ENCODE data around the gene NUF2. TPM values are rescaled to one million over a fixed set of nuclear protein-coding genes. Genes with fewer than 3 reads are reported as not detected.

NUF2 gene
- polyA plus RNA-seq, 2 of the 4 experiments (the other 2 are of a cell fraction): 28.5 to 38.5 TPM

DNA sequence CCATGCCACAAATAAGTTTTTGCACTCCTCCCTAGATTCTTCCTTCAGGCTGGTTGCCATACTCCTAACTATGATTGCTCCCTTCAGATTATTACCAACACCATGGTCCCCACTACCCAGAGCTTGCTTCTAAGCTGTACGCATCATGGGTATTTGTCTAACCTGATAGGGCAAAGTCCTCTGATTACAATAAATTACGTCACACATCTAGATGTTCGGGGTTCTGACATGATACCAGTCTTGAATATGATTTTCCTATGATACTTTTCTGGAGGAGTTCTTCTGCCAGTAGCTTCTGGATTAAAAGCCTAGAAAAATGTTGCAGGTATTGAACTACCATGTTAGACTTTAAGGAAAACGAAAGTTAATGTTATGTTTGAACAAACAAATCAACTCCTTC lies 67.2 kb downstream of the NUF2 start (continued):
- TF ChIP-seq, protein P1, sequence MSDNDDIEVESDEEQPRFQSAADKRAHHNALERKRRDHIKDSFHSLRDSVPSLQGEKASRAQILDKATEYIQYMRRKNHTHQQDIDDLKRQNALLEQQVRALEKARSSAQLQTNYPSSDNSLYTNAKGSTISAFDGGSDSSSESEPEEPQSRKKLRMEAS (IDR thresholded peaks at IDR 0.05): no peak
- TF ChIP-seq, protein P2, sequence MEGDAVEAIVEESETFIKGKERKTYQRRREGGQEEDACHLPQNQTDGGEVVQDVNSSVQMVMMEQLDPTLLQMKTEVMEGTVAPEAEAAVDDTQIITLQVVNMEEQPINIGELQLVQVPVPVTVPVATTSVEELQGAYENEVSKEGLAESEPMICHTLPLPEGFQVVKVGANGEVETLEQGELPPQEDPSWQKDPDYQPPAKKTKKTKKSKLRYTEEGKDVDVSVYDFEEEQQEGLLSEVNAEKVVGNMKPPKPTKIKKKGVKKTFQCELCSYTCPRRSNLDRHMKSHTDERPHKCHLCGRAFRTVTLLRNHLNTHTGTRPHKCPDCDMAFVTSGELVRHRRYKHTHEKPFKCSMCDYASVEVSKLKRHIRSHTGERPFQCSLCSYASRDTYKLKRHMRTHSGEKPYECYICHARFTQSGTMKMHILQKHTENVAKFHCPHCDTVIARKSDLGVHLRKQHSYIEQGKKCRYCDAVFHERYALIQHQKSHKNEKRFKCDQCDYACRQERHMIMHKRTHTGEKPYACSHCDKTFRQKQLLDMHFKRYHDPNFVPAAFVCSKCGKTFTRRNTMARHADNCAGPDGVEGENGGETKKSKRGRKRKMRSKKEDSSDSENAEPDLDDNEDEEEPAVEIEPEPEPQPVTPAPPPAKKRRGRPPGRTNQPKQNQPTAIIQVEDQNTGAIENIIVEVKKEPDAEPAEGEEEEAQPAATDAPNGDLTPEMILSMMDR (IDR thresholded peaks at IDR 0.05): no peak
- TF ChIP-seq HDAC2 (IDR thresholded peaks at IDR 0.05) (no peak), NFE2L2 (conservative IDR thresholded peaks at IDR 0.05; ENCODE audit: low read length) (no peak), SREBF2 (IDR thresholded peaks at IDR 0.05) (no peak)

DNA sequence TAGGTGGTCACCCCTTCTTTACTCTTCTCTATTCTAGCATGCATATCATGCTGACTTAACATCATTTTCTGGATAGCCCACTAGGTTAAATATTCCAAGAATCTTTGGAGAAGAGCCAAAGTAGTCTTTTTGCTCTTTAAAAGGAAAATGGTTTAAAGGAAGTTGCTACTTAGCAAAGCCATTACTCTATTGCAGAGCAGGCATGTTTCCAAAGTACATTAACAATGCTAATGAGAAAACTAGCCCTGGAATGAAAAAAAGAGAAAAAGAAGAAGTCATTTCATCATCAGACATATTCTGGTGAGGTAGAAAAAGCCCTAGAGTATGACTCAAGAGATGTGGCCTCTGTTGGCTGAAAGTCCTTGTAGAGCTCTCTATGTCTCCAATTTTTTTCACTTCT lies 74.0 kb downstream of the NUF2 start:
- ATAC-seq (no peak), FAIRE-seq (no peak), DNase-seq (ENCODE audit: low read depth in 1 of 2, low spot score in 1 of 2) (no peak)
- Histone ChIP-seq H3K9me3 (no peaks in the 10 kb centered on the region), H3K27ac (no peak overlapping the region), H3K4me1 (no peaks in the 10 kb centered on the region), H3K4me2 (no peak overlapping the region), H3K4me3 (no peak overlapping the region)
- ChIA-PET POLR2A (no interaction called here), CTCF (interaction anchor here (1.2 to 1.5 kb wide), 2 partner anchors 12 to 15 kb away, joined by 3 to 4 read pairs; no protein-coding TSS in a partner anchor)
- TF ChIP-seq NR3C1 (IDR thresholded peaks at IDR 0.05) (no peak), TP53 (CRISPR knock-in tag; IDR thresholded peaks at IDR 0.05) (no peak), ZNF302 (CRISPR knock-in tag; IDR thresholded peaks at IDR 0.05) (no peak)
- TF ChIP-seq, protein P3, sequence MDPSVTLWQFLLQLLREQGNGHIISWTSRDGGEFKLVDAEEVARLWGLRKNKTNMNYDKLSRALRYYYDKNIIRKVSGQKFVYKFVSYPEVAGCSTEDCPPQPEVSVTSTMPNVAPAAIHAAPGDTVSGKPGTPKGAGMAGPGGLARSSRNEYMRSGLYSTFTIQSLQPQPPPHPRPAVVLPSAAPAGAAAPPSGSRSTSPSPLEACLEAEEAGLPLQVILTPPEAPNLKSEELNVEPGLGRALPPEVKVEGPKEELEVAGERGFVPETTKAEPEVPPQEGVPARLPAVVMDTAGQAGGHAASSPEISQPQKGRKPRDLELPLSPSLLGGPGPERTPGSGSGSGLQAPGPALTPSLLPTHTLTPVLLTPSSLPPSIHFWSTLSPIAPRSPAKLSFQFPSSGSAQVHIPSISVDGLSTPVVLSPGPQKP (IDR thresholded peaks at IDR 0.05; ENCODE audit: low read depth, low read length): no peak
- TF ChIP-seq, protein P4, sequence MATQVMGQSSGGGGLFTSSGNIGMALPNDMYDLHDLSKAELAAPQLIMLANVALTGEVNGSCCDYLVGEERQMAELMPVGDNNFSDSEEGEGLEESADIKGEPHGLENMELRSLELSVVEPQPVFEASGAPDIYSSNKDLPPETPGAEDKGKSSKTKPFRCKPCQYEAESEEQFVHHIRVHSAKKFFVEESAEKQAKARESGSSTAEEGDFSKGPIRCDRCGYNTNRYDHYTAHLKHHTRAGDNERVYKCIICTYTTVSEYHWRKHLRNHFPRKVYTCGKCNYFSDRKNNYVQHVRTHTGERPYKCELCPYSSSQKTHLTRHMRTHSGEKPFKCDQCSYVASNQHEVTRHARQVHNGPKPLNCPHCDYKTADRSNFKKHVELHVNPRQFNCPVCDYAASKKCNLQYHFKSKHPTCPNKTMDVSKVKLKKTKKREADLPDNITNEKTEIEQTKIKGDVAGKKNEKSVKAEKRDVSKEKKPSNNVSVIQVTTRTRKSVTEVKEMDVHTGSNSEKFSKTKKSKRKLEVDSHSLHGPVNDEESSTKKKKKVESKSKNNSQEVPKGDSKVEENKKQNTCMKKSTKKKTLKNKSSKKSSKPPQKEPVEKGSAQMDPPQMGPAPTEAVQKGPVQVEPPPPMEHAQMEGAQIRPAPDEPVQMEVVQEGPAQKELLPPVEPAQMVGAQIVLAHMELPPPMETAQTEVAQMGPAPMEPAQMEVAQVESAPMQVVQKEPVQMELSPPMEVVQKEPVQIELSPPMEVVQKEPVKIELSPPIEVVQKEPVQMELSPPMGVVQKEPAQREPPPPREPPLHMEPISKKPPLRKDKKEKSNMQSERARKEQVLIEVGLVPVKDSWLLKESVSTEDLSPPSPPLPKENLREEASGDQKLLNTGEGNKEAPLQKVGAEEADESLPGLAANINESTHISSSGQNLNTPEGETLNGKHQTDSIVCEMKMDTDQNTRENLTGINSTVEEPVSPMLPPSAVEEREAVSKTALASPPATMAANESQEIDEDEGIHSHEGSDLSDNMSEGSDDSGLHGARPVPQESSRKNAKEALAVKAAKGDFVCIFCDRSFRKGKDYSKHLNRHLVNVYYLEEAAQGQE (IDR thresholded peaks at IDR 0.05): no peak

DNA sequence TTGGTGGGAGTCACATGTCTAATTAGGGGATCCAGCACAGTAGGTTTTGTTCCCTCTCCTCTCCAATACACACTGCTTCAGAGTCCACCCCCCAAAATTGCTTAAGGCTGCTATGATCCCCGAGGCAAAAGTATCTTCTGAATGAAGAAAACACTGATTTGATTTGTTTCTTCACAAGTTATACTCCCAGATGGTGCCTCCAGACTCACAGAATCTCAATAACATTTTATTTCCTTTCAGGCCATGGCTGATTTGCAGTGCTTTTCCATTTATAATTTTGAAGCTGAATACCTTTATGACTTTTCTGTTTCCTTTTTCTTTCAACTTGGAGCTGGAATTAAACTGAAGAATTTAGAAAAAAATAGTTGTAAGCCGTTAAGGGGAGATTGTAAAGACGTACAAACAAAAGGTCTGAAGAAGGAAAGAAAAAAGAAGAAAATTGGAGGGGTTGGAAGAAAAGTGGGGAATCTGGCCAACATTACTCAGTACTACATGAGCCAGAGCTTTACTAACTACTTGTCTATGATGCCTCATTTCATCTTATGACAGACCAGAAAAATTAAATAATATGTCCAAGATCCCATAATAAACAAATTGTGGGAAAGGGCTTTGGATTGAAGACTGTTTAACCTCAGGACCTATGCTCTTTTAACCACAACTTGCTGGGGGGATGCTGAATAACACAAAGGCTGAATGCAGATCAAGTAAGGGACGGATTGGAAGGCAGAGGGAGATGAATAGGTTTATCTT lies 75.9 kb downstream of the NUF2 start:
- H3K27ac ChIP-seq: no peak overlapping the region
- POLR2A ChIA-PET: no interaction called here
- CTCF ChIA-PET: interaction anchor here (1.5 kb wide), 1 partner anchor 39 kb away, joined by 5 read pairs; no protein-coding TSS in a partner anchor
- no peak for FAIRE-seq
- H3K4me2 ChIP-seq: no peak overlapping the region
- no peak for DNase-seq (ENCODE audit: low read depth in 1 of 2, low spot score in 1 of 2)
- no peak overlapping the region for H3K4me3 ChIP-seq
- 6% methylated on average over 4 of the region's 4 CpGs for WGBS (ENCODE audit: missing lambda C conversion rate)
- H3K4me1 ChIP-seq: no peaks in the 10 kb centered on the region
- ATAC-seq: no peak
- H3K9me3 ChIP-seq: no peaks in the 10 kb centered on the region
- TF ChIP-seq ZNF302 (CRISPR knock-in tag; IDR thresholded peaks at IDR 0.05): no peak
- TF ChIP-seq, protein P5, sequence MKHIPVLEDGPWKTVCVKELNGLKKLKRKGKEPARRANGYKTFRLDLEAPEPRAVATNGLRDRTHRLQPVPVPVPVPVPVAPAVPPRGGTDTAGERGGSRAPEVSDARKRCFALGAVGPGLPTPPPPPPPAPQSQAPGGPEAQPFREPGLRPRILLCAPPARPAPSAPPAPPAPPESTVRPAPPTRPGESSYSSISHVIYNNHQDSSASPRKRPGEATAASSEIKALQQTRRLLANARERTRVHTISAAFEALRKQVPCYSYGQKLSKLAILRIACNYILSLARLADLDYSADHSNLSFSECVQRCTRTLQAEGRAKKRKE (CRISPR knock-in tag; IDR thresholded peaks at IDR 0.05; ENCODE audit: low read depth): no peak
- TF ChIP-seq ZSCAN20 (CRISPR knock-in tag; IDR thresholded peaks at IDR 0.05): no peak
- TF ChIP-seq, protein P6, sequence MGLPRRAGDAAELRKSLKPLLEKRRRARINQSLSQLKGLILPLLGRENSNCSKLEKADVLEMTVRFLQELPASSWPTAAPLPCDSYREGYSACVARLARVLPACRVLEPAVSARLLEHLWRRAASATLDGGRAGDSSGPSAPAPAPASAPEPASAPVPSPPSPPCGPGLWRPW (IDR thresholded peaks at IDR 0.05): no peak
- TF ChIP-seq CHD2 (IDR thresholded peaks at IDR 0.05; ENCODE audit: low read length, partially characterized antibody): no peak
- no peak for TF ChIP-seq ZC3H11A (IDR thresholded peaks at IDR 0.05)
- TF ChIP-seq TP53 (CRISPR knock-in tag; IDR thresholded peaks at IDR 0.05): no peak
- no peak for TF ChIP-seq HEYL (CRISPR knock-in tag; IDR thresholded peaks at IDR 0.05)
- TF ChIP-seq, protein P7, sequence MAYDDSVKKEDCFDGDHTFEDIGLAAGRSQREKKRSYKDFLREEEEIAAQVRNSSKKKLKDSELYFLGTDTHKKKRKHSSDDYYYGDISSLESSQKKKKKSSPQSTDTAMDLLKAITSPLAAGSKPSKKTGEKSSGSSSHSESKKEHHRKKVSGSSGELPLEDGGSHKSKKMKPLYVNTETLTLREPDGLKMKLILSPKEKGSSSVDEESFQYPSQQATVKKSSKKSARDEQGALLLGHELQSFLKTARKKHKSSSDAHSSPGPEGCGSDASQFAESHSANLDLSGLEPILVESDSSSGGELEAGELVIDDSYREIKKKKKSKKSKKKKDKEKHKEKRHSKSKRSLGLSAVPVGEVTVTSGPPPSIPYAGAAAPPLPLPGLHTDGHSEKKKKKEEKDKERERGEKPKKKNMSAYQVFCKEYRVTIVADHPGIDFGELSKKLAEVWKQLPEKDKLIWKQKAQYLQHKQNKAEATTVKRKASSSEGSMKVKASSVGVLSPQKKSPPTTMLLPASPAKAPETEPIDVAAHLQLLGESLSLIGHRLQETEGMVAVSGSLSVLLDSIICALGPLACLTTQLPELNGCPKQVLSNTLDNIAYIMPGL (CRISPR knock-in tag; IDR thresholded peaks at IDR 0.05; ENCODE audit: borderline replicate concordance): no peak
- TF ChIP-seq EP300 (IDR thresholded peaks at IDR 0.05): no peak
- TF ChIP-seq CEBPB (IDR thresholded peaks at IDR 0.05): no peak
- no peak for TF ChIP-seq TFCP2L1 (CRISPR knock-in tag; IDR thresholded peaks at IDR 0.05)
- TF ChIP-seq, protein P4 (IDR thresholded peaks at IDR 0.05): no peak
